NCI-H2029 (cell line): ENCODE data around the gene GAGE1.
"Not testable (repeated sequence)": the region's sequence is repeated elsewhere in the genome, so short reads cannot be mapped to it uniquely, and the experiment has no call there.

Experiments used
- DNase-seq: peaks from one replicate; lab custom pipeline; 2025; lab: John Stamatoyannopoulos, UW

The GAGE1 gene, protein sequence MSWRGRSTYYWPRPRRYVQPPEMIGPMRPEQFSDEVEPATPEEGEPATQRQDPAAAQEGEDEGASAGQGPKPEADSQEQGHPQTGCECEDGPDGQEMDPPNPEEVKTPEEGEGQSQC

DNA sequence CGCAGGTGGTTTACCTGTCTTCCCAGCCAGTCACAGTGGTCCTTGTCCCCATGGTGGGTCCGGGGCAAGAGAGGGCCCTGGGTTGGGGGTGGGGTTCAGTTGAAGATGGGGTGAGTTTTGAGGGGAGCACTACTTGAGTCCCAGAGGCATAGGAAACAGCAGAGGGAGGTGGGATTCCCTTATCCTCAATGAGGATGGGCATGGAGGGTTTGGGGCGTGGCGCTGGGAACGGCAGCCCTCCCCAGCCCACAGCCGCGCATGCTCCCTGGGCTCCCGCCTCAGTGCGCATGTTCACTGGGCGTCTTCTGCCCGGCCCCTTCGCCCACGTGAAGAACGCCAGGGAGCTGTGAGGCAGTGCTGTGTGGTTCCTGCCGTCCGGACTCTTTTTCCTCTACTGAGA, at the start of gene GAGE1:
Gene GAGE1 (plus strand): TSS at position 301 of the 400 bp plus-strand sequence. CDS start 1,155 bp downstream, outside the sequence.
- DNase-seq = not testable (repeated sequence)

DNA sequence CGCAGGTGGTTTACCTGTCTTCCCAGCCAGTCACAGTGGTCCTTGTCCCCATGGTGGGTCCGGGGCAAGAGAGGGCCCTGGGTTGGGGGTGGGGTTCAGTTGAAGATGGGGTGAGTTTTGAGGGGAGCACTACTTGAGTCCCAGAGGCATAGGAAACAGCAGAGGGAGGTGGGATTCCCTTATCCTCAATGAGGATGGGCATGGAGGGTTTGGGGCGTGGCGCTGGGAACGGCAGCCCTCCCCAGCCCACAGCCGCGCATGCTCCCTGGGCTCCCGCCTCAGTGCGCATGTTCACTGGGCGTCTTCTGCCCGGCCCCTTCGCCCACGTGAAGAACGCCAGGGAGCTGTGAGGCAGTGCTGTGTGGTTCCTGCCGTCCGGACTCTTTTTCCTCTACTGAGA, 47.8 kb upstream of the GAGE1 start, which contains the start of gene GAGE12E:
Gene GAGE12E (plus strand): TSS at position 301 of the 400 bp plus-strand sequence. CDS start 1,155 bp downstream, outside the sequence.
- DNase-seq = not testable (repeated sequence)

DNA sequence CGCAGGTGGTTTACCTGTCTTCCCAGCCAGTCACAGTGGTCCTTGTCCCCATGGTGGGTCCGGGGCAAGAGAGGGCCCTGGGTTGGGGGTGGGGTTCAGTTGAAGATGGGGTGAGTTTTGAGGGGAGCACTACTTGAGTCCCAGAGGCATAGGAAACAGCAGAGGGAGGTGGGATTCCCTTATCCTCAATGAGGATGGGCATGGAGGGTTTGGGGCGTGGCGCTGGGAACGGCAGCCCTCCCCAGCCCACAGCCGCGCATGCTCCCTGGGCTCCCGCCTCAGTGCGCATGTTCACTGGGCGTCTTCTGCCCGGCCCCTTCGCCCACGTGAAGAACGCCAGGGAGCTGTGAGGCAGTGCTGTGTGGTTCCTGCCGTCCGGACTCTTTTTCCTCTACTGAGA, 38.3 kb upstream of the GAGE1 start, which contains the start of gene GAGE12F:
Gene GAGE12F (plus strand): TSS at position 301 of the 400 bp plus-strand sequence. CDS start 1,155 bp downstream, outside the sequence.
- DNase-seq = not testable (repeated sequence)

DNA sequence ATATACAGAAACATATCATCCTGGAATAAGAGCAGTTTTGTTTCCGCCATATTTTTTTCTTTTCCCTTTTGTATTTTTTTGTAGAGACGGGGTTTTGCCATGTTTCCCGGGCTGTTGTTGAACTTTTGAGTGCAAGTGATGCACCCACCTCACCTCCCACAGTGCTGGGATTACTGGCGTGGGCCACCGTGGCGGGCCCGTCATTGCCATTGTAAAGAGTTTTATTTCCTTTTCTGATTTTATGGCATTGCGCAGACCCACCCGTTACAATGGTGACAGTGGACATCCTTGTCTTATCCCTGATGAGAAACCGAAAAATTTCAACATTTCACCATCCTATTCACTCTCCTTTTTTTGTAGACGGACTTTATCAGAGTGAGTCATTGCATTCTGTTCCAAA, 30.1 kb upstream of the GAGE1 start:
- not testable (repeated sequence) for DNase-seq

DNA sequence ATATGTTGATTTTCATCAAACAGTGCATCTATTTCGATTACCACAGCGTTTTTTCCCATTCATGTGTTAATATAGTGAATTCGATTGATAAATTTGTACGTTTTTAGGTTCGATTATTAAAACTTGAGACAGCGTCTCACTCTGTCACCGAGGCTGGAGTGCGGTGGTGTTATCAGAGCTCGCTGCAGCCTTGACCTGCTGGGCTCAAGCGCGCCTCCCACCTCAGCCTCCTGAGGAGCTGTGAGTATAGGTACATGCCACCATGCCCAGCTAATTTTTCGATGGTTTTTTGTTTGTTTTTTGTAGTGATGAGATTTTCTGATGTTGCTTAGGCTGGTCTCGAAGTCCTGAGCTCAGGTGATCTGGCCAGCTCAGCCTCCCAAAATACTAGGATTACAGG, 29.7 kb upstream of the GAGE1 start:
- not testable (repeated sequence) for DNase-seq

DNA sequence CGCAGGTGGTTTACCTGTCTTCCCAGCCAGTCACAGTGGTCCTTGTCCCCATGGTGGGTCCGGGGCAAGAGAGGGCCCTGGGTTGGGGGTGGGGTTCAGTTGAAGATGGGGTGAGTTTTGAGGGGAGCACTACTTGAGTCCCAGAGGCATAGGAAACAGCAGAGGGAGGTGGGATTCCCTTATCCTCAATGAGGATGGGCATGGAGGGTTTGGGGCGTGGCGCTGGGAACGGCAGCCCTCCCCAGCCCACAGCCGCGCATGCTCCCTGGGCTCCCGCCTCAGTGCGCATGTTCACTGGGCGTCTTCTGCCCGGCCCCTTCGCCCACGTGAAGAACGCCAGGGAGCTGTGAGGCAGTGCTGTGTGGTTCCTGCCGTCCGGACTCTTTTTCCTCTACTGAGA, 28.7 kb upstream of the GAGE1 start, which contains the start of gene GAGE12G:
Gene GAGE12G (plus strand): TSS at position 301 of the 400 bp plus-strand sequence. CDS start 1,155 bp downstream, outside the sequence.
- DNase-seq = not testable (repeated sequence)

DNA sequence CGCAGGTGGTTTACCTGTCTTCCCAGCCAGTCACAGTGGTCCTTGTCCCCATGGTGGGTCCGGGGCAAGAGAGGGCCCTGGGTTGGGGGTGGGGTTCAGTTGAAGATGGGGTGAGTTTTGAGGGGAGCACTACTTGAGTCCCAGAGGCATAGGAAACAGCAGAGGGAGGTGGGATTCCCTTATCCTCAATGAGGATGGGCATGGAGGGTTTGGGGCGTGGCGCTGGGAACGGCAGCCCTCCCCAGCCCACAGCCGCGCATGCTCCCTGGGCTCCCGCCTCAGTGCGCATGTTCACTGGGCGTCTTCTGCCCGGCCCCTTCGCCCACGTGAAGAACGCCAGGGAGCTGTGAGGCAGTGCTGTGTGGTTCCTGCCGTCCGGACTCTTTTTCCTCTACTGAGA, 19.2 kb upstream of the GAGE1 start, which contains the start of gene GAGE12H:
Gene GAGE12H (plus strand): TSS at position 301 of the 400 bp plus-strand sequence. CDS start 1,155 bp downstream, outside the sequence.
- DNase-seq = not testable (repeated sequence)

DNA sequence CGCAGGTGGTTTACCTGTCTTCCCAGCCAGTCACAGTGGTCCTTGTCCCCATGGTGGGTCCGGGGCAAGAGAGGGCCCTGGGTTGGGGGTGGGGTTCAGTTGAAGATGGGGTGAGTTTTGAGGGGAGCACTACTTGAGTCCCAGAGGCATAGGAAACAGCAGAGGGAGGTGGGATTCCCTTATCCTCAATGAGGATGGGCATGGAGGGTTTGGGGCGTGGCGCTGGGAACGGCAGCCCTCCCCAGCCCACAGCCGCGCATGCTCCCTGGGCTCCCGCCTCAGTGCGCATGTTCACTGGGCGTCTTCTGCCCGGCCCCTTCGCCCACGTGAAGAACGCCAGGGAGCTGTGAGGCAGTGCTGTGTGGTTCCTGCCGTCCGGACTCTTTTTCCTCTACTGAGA, 9.6 kb upstream of the GAGE1 start, which contains the start of gene GAGE2A:
Gene GAGE2A (plus strand): TSS at position 301 of the 400 bp plus-strand sequence. CDS start 1,155 bp downstream, outside the sequence.
- DNase-seq = not testable (repeated sequence)

DNA sequence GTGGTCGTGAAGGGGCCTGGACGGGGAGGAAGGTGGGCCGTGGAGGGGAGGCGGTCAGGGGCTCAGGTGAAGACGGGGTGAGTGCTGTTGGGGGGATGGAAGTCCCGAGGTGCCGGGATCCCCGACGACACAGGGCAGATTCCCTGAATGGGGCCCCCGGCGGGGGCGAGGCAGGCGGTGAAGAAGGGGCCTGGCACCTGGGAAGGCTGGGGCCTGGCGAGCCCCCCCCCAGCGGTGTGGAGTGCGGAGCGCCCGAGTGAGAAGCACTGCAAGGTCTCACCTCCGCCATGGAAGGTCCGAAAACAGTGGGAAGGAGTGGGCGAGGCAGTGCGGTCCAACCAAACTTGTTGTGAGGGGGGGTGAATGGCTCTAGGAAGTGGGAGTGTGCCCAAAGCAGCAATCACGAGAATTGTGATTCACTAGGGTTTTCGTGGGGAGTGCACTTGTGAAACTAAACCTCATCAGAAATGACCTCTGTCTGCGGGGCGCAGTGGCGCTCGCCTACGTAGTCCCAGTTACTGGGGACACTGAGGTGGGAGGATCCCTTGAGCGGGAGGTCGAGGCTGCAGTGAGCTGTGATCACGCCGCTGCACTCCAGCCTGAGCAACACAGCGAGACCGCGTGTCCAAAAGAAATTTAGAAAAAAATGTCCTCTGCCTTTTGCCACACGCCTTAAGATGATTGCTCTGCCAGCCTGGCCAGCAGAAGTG, 8.9 kb upstream of the GAGE1 start:
- not testable (repeated sequence) for DNase-seq

DNA sequence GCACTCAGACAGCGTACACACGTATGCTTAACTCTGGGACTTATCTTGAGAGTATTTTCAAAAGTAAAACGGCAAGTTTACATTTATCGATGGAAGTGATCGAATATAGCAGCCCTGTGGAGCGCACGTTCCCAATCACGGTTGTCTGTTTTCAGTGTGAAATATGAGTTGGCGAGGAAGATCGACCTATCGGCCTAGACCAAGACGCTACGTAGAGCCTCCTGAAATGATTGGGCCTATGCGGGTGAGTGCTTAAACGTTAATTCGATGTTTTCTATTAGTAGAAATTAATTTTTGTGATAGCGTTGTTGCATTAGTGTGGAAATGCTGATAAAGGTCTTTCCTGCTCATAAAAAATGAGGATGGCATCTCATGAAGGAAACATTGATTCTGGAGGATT, 8.3 kb upstream of the GAGE1 start:
- DNase-seq = not testable (repeated sequence)

DNA sequence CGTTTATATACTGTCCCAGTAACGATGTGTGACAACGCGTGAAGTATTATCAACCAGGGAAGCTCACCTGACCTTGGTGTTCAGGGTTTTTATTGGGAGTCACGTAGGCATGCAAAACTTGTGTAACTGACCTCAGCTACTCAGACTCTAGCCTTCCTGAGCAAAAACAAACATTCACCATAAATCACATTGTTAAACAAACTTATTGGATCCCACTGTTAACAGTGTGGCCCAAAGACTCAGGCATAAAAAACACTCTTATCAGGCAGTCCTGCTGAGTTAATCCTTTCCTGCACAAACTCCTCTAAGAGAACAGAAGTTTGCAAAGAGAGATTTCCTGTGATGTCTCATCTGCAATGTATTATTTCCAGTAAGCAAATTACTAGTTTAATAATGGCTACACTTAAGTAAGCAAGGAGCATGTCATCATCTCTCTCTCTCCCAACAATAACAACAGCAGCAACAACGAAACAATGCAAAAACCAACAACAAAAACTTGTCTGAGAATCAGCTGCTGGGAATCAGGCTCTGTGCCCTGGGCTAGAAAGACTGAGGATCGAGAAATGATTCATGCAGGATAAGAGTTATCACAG, 12.0 kb downstream of the GAGE1 start:
- DNase-seq = no peak

DNA sequence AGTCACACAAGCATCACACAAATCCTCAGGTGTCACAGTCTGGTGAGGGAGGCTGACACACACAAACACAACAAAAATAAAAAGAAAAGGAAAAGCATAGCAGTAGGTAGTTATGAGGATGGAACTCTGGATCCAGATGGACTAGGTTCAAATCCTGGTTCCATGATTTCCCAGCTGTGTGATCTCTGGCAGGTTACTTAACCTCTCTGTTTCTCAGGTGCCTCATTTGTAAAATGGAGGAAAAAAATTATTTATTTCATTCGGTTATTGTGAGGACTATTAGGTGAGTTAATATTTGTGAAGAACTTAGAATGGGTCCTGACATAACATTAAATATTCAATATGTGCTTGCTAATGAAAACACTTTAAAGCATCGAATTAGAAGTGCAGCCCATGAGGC, 19.8 kb downstream of the GAGE1 start:
- DNase-seq = no peak

DNA sequence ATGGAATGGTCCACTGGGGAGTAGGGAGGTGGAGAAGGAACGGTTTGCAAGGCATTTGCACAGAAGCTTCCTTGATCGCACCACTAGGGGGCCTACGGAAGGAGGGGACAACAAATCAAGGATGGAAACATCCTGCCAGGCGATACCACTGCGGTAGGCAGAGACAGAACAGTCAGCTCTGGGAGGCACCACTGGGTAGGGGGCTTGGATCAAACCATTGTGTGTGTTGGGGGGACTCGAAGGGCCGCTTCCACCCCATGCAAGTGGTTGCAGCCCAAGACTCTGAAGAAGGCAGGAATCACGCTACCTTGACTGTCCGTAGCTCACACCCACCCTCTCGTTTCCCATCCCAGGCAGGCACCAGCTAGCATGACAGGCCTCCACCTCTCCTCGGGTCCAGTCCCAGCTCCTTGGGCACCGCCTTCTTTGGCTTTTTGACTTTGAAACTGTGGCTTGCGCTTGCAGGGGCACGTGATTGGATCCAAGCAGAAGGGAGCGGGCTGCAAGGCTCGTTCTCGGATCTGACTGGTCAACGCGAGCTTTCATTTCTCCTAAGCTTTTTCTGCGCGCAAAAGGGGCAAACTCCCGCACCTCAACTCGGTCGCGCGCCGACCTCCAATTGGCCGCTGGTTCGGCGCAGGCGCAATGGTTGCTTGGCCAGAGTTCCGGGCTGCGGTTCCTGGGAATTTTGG, 28.4 kb downstream of the GAGE1 start:
- DNase-seq = no peak

DNA sequence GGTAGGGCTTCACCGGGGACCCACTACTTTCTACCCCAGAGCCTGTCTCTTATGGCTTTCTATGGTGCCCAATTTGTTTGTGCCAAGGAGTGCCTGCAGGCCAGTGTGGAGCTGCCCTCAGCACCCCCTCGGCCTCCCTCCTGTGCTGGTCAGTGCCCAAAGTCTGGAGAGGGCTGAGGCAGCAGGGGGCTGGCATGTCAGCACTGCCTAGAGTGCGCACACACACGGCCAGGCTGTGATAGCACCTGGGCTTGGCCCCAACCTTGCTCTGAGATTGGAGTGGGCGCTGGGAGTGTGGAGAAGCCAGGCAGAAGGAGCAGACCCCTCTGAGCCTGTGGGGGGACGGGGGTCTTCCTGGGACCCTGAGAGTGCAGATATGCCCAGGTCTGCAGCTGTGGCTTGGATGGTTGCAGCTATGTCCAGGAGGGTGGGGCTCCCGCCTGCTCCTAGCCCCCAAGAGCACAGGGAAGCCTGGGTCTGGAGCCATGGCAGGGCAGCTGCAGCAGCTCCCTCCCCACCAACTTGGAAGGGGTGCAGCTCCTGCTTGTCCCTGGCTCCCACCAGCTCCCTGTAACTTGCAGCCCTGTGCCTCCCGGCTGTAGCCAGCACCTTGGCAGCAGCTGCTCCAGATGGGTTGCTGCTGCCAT, 46.3 kb downstream of the GAGE1 start:
- no peak for DNase-seq

DNA sequence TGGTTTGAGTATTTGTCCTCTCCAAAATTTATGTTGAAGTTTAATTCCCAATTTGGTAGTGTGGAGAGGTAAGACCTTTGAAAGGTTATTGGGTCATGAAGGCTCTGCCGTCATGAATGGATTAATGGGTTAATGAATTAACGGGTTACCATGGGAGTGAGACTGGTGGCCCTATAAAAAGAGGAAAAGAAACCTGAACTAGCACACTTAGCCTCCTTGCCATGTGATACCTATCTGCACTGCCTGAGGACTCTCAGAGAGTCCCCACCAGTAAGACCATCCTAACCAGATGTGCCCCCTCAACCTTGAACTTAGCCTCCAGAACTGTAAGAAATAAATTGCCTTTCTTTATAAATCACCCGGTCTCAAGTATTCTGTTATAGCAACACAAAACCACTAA, 57.7 kb downstream of the GAGE1 start:
- no peak for DNase-seq
